GM19099 (cell line): ENCODE results near the gene PLA2G4B.

ENCODE experiments used
- POLR2A ChIP-seq: IDR thresholded peaks from 3 replicates; pipeline ENCODE4 v1.6.1; 2011; ENCODE audit warnings: low read depth; ENCODE audit not compliant: insufficient read length; ENCODE audit errors: extremely low read depth

Gene PLA2G4B

DNA sequence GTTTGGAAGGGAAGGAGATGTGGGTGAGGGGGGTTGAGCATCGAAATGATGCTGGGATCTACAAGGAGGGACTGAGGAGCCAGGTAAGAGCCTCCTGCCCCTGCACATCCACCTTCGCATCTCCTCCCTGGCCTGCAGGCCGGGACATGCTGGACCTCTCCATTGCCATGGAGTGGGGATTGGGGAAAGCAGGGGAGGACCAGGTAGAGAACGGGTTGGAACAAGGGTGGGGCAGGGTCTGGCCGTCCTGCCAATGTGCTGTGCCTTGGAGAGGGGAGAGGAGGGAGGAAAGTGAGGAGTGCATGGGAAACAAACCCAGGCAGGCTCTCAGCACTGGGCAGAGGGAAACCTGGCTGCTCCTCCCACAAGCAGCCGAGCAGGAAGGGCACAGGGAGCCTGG is 10.6 kb downstream of the PLA2G4B start:
- no peak for TF ChIP-seq POLR2A

DNA sequence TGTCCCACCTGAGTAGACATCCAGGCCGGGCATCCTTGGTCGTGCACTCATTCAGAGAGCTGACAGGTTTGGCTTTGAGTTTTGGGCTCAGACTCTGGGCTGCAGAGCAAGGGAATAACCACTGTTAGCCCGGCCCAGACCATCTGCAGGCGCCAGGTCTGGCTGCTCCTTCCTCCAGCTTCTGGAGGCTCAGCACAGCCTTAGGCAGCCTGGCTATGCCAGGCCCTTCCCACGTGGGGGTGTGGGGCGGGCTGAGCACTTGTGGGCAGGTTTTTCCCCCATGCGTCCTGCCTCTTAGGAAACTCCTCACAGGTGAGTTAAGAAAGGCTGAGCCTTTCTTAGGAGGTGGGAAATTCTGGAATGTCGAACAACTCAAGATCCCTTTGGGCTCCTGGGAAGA is 11.2 kb downstream of the PLA2G4B start:
- no peak for TF ChIP-seq POLR2A

DNA sequence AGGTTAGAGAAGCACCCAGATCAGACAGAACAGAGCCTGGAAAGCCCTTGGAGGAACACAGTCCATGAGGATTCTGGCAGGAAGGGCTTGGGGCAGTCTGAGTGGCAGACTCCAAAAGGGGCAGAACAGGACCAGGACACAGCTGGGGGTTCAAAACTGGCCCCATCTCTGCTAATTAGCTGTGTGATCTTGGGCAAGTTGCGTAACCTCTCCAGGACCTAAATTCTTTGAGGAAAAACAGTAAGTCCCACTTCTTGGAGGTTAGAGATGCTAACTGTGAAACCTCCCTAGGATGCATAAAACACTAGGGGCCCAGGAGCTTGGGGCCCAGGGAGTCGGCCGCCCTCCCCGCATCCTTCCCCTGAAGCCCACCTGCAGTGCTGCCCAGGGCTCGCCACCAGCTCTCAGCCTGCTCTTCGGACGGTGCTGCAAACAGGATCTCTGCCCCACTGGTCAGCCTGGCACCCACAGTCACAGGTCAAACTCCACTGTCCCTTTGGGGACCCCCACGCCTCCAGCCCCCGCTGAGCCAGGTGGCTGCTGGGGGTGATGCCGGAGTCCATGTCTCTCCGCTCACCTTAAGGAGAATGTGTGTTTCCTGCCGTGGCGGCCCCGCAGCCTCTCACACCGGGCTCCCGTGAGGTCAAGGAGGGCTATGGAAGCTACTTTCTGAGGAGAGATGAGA is 12.0 kb downstream of the PLA2G4B start:
- no peak for TF ChIP-seq POLR2A

DNA sequence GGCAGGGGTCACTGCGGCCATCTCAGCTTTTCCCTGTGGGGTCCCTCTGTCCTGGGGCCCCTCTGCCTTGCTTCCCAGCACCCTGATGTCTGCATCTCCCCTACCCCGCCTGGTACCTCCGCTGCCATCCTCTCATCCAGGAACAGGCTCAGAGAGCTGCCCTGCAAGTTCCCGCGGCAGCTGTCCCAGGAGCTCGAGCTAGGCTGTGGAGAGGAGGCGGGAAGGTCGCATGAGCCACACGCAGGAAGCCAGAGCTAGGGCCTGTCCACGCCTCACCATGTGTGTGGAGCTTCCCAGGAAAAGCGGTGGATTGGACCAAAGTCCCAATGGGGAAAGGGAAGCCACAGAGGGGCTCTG is 12.5 kb downstream of the PLA2G4B start:
- TF ChIP-seq POLR2A, result no peak

DNA sequence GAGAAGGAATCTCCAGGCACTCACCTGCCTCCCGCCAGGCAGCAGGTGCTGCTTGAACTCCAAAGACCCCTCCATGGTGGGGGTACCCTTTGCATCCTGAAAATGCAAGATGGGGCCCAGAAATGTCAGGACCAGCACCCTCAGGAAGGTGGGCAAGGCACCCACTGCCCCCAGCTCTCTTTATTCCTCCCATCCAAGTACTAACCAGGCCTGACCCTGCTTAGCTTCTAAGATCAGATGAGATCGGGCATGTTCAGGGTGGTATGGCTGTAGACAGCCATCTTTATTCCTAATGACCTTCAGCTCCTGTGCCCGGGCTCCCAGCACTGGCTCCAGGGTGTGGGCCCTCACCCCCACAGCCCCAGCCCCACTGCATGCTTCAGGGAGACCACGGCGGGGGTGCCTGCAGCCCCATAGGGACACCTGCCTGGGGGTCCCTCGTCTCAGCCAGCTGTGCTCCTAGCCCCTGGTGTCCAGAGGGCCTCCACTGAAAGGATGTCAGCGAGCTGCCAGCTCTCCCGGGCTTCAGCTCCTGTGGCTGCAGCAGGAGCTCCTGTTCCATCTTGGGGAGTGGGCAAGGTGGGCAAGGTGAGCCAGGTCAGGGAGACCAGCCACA is 13.2 kb downstream of the PLA2G4B start:
- TF ChIP-seq POLR2A, result no peak

DNA sequence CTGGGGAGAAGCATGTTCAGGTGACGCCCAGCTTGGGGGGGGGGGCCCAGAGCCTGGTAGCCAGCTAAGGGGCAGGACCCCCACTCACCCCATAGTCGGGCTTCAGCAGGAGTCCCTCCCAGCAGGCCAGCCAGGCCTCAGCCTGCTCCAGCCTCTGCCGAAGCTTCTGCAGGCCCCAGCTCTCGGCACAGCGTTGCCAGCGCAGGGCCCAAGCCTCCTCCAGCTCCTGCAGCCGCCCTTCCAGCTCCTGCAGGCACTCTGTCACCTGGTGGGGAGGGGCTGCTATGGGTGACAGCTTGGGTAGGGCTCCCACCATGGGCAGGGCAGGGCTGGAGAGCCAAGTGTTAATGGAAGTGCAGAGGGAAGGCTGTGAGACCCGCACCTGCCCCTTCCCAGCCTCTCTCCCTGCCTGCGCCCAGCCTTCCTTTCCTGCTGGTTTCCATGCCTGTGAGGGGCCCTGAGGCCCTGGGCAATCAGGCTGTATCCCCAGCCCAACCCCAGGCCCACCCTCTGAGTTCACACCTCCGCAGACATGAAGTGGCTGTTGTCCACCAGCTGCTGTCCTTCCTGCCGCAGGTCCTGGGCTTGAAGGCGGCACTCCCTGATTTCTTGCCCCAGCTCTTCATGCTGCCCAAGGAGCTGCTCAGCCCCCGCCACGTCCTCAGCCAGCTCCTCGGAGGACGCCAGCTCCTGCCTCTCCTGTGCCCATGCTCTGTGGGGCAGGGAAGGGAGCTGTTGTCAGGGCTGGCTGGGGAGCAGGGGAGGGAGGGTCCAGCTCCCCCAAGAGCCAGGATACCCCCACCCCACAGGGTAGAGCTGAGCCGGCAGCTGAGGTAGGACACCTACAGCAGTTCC is 14.3 kb downstream of the PLA2G4B start:
- no peak for TF ChIP-seq POLR2A

DNA sequence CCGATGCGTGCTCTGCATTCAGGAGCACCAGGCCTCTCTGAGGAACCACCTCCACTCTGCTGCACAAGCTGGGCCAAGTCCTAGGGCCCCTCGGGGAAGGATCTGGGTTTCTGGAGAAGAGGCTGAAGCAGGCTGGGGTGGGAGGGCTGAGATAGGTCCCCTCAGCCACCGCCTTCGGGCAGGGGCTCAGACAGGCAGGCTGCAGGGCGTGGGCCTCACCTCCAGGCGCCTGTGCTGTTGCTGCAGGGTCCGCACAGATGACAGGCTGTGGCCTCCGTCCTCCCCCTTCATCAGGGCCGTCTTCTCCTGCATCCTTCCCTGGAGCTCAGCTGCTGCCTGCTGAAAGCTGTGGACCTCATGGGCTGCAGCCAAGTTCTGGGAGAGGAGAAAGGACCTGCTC is 15.2 kb downstream of the PLA2G4B start:
- no peak for TF ChIP-seq POLR2A

DNA sequence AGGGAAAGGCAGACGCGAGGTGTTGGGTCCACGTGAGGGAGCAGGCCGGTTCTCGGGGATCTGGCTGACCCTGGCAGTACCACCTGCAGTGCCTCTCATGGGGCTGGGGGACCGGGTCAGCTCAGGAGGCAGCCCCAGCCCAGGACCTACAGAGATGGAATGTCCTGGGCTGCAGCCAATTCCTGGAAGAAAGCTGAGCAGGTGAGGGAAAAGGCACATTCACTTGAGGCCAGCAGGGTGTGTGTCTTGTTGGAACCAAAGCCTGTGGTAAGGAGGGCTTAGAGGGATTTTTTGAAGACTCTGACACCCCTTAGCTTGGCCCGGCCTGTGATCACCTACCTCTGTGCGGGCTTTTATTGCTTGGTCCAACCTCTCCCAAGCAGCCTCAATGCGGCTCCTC is 15.8 kb downstream of the PLA2G4B start:
- no peak for TF ChIP-seq POLR2A

DNA sequence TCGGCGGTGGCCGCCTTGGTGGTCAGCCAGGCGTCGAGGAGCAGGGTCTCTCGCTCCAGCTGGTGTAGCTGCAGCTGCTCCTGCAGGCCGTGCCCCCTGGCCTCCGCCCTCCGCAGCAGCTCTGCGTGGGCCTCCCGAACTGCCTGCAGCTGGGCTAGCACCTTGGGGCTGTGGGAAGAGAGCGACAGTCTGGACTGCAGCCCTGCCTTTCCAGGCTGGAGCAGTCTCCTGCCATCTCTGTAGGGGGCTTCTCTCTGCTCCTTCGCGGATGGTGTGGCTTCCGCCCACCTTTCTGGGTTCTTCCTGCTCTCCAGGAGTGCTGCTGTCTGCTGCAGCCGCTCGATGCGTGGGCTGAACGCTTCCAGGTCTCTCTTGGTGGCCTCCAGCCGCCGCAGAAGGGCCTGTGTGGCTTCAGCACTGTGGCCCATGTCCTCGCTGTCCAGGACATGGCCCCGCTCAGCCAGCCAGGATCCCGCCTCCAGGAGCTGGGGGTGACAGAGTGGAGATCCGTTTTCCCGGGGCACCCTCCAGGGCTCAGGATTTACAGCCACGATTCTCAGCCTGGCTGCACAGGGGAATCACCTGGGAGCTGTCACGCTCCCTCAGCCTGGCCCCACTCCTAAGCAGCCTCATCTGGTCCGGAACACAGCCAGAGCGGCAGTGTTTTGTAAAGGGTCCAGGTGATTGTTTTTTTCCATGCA is 16.8 kb downstream of the PLA2G4B start:
- no peak for TF ChIP-seq POLR2A

DNA sequence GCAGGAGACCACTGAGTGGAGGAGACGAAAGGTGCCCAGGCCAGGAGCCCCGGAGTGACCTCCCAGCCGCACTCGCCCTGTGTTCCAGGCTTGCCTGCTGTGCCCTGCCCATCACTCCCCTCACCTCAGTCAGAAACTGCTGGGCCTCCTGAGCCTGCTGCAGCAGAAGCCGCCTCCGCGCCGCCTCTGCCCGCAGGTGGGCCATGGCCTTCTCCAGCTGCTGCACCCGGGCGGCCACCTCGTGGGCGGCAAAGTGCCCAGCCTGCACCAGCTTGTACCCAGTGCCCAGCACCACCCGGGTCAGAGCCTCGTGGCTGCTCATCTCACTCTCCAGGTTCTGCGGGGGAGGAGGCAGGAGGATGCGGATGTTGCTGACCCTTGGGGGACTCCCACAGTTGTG is 17.6 kb downstream of the PLA2G4B start:
- TF ChIP-seq POLR2A, result no peak

DNA sequence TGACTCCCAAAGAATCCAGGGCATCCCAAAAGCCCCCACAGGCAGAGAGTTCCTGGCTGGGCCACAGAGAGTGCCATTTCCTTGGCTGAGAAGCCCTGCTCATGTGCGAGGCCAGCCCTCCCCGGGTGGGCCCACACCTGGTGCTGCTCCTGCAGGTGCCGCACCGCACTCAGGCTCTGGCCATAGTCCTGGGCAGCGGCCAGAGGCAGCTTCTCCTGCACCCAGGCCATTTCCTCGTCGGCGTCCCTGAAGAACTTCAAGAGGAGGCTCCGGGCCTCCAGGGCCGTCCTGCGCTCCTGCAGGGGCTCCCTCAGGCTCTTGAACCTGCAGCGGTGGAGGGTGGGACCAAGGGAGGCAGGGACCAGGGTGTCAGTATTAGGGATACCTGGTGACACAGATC is 18.1 kb downstream of the PLA2G4B start:
- no peak for TF ChIP-seq POLR2A

DNA sequence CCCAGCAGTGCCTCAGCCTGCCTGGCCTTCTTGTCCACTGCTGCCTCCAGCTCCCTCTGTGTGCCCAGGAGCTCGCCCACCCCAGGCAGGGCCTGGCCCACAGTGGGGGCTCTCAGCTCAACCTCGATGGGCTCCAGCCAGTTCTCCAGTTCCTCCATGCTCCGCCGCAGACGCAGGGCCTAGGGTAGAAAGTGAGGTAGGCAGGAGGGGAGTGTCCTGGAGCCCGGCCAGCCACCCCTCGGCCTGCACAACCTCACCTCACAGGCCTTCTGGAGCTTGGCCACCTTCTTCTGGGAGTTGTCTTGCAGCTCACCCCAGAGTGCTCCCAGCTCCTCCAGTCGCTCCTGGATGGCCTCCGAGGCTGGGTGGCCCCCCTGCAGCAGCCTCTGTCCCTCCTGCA is 18.7 kb downstream of the PLA2G4B start:
- TF ChIP-seq POLR2A, result no peak

DNA sequence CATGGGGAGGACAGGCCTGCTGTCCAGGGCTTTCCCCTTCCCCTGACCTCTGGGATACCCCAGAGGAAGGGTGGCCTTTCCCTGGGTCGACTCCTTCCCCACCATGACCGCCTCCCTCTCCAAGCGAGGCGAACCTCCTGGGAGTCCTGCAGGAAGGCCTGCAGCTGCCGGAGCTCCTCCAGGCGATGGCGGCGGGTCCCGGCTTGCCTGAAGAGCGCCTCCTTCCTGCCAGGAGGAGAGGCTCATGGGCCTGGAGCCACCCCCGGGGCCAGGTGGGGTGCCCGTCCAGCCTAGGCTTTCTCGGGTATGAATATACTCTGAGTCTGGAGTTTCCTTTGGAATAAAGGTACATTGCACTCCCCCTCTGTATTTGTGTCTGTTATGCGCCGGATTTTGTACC is 20.1 kb downstream of the PLA2G4B start:
- no peak for TF ChIP-seq POLR2A

DNA sequence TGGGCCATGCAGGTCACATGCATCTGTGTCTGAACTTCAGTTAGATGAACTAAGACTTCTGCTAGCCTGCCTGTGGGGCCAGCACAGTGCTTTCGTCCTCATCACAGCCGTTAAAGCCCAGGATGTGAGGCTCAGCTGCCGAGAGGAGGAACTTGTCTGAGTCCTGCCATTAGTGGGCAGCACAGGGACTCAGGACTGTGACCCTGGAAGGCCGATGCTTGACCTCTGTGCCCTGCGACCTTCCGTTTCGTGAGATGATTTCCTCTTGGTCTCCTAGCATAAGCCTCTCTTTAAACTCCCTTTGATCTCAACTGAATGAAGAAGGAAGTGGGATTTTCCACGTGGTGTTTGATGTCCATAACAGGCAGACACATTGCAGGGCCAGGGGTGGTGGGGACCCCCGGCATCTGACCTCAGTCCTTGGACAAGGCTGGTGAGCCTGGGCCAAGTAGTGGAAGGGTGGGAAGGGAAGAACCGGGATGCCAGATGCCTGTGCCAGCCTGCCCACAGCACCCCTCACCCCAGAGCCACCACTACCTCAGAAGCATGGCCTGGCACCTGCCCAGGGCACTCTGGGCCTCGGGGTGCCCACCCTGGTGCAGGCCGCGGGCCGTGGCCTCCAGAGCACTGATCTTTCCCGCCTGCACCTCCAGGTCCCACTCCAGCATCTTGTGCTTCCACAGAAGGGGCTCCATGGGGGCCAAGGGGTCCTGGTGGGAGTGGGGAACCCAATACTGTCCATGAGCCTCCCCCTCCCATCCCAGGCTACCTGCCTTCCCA is 21.6 kb downstream of the PLA2G4B start:
- TF ChIP-seq POLR2A, result no peak
